Activated naive CD4-positive, alpha-beta T cell treated with anti-CD3 and anti-CD28 coated beads, Interleukin-2, amount 50 U/mL, for 72 hours (primary cell): ENCODE results near the gene FGGY. TPM values are rescaled to one million over a fixed set of nuclear protein-coding genes. Genes with fewer than 3 reads are reported as not detected.

Experiments
- ATAC-seq, 2 donors: fragments of 150-1000 bp; cut with Tn5 transposase; 2 replicates each; pipeline ENCODE4 v1.10.0; 2021; ENCODE audit warnings: mild to moderate bottlenecking in 2 of 2, moderate library complexity in 2 of 2
- DNase-seq, 2 donors: peaks; one replicate each; pipeline ENCODE4 v3.0.0; 2021 to 2022; ENCODE audit warnings: low spot score in 2 of 2
- H3K27ac Mint-ChIP-seq, 2 donors: one replicate each; pipeline ENCODE4 v1.8.0; 2022; ENCODE audit warnings: mild to moderate bottlenecking in 2 of 2, mixed read lengths in 2 of 2
- H3K36me3 Mint-ChIP-seq, 2 donors: one replicate each; pipeline ENCODE4 v1.8.0; 2022; ENCODE audit warnings: mixed read lengths in 2 of 2
- H3K9me3 Mint-ChIP-seq, 2 donors: one replicate each; pipeline ENCODE4 v1.8.0; 2022; ENCODE audit warnings: mixed read lengths in 2 of 2
- total RNA-seq, 2 donors: library from RNA; stranded (reverse); gene quantifications; one replicate each; pipeline ENCODE4 v1.2.3, GENCODE V29; 2022

FGGY gene
- total RNA-seq, 2 donors from 2014 or later, result 15.0 to 17.0 TPM

GRCh38 chr1:59803458-59804038 lies 506.7 kb downstream of the FGGY start:
- ATAC-seq, result no peak
- Mint-ChIP-seq H3K27ac (no peak overlapping the region), H3K36me3 (no peaks in the 10 kb centered on the region), H3K9me3 (no peaks in the 10 kb centered on the region)
- no peak for DNase-seq

DNA sequence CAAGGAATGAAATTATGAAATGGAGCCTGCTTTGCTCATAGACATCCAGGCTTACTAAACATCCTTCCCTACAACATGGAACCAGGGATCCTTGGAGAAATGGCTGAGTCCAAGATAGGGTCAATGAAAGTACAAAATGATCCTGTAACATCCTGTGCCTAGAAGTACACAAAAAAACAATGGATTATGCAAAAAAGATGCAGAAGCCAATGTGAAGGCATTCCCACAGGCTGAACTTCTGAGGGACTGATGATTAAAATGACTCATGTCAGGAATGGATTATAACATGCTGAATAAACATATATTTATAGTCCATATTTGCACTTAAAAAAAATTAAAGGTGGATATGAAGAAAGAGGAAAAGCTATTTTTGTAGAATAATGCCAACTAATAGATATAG lies 507.4 kb downstream of the FGGY start:
- no peak for ATAC-seq
- H3K9me3 Mint-ChIP-seq, result no peaks in the 10 kb centered on the region
- no peak overlapping the region for H3K27ac Mint-ChIP-seq
- no peaks in the 10 kb centered on the region for H3K36me3 Mint-ChIP-seq
- no peak for DNase-seq

DNA sequence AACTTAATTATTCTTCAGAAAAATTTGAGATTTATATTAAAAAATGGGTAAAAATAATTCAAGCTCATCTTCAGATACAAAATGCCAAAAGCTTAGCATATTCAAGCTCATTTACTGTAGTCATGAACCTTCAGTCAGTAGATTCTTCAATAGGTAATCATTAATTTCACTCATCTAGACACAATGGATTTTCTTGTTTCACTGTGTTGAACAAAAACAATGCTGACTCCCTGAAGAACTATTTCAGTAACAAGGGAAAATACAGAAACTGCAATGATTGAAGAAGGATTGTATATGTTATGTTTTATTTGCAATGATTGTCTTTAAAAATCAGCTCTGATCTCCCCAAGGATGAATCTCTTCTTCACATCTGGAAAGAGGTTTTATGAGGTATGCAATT lies 508.7 kb downstream of the FGGY start:
- ATAC-seq (no peak), DNase-seq (no peak)
- Mint-ChIP-seq H3K9me3 (no peaks in the 10 kb centered on the region), H3K27ac (no peak overlapping the region), H3K36me3 (no peaks in the 10 kb centered on the region)
